K562 treated with DMSO at 1 percent for 12 hours (cell line): Measurements from ENCODE around the gene SMR3B. TPM values are rescaled to one million over a fixed set of nuclear protein-coding genes. Genes with fewer than 3 reads are reported as not detected.

ENCODE experiments used
- total RNA-seq: library from RNA; unstranded; fragments of 300-600 nt; gene quantifications from 2 replicates; pipeline ENCODE4 v1.2.3, GENCODE V29; 2022; ENCODE audit not compliant: insufficient read depth

The SMR3B gene
- not detected in 2 replicates for total RNA-seq

DNA sequence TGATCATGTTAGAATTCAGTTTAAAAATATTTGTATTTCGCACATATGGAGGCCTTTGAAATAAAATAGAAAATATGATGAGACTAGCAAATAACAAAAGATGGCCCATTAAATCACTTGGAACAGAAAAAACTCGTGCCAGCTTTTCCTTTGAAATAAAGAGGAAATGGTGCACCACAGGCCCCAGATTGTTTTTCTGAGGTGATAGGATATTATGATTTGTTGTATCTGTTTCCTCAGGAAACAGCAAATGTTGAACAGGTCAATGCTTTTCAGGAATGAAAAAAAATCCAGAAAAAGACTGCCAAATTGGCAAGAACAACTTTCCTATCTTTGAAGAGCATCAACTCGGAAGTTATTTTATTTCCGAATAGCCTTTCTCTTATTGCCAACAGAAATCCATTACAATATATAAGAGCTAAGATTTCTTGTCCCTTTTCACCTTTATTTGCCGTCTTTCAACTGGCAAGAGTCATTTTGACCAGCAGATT lies at the start of gene SMR3B:
Gene SMR3B, plus strand, starts transcription at position 441 of the 491 bp plus-strand sequence. CDS start 1,380 bp downstream, outside the sequence.

DNA sequence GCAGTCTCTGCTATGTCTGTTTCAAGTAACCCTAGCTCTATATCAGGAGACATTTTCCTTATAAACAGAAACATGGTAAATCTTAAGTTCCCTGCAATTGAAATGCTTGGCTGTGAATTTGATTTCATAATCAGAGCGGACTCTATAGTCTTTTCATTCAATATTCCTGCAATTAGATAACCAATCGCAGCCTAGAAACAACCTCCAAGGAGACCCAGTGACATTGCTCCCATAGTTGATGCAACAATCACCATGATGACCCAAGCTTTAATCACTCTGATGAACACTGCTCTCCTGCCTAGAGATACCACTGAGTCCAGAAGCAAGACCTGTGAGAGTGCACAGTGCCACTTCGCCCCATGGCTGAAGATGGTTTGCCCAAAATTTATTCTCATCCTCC lies 48.2 kb upstream of the SMR3B start, which contains the start of gene CABS1:
Gene CABS1, plus strand, starts transcription at position 301 of the 400 bp plus-strand sequence. Its CDS starts 59 bp downstream, at position 360.

DNA sequence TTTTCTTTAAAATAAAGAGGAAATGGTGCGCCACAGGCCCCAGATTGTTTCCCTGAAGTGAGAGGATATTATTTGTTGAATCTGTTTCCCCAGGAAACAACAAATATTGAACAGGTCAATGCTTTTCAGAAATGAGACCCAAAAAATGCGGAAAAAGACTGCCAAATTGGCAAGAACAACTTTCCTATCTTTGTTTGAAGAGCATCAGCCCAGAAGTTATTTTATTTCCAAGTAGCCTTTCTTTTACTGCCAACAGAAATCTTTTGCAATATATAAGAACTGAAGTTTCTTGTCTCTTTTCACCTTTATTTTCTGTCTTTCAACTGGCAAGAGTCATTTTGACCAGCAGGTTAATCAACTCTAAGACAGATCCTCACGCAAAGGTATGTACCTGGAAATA lies 22.5 kb upstream of the SMR3B start, which contains the start of gene SMR3A:
Gene SMR3A, plus strand, starts transcription at position 301 of the 400 bp plus-strand sequence. CDS start 1,356 bp downstream, outside the sequence.

DNA sequence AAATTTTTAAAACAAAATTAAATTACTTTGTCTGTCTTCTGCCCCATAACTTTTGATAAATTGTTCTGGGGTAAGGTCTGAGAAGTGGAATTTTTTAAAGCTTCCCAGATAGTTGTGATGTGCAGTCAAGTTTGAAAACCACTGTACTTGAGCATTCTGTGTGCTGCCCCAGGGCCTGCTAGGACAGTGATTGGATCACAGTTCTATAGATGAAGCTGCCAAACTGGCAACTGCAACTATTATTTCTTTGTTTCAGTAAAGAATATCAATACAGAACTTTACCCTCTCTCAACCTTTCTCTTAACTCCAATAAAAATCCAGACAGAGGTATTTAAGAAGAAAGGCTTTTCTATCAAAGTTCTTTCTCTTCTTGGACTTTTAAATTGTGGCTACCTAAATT lies 14.6 kb downstream of the SMR3B start, which contains the start of gene OPRPN:
Gene OPRPN, plus strand, starts transcription at position 361 of the 400 bp plus-strand sequence. CDS start 1,346 bp downstream, outside the sequence.

Other genes with a start within 250 kb of the SMR3B start
- gene PRR27, start 228.9 kb upstream of the SMR3B start, total RNA-seq, result not detected in 2 replicates
- gene ODAM, start 187.4 kb upstream of the SMR3B start, total RNA-seq, result not detected in 2 replicates
- gene FDCSP, start 157.0 kb upstream of the SMR3B start, total RNA-seq, result not detected in 2 replicates
- not detected in 2 replicates for gene CSN3, start 140.5 kb upstream of the SMR3B start, total RNA-seq
- not detected in 2 replicates for gene CABS1, start 48.1 kb upstream of the SMR3B start, total RNA-seq
- gene SMR3A, start 22.4 kb upstream of the SMR3B start, total RNA-seq, result not detected in 2 replicates
- gene OPRPN, start 14.8 kb downstream of the SMR3B start, total RNA-seq, result not detected in 2 replicates
- not detected in 2 replicates for gene MUC7, start 89.1 kb downstream of the SMR3B start, total RNA-seq
- gene AMTN, start 135.4 kb downstream of the SMR3B start, total RNA-seq, result not detected in 2 replicates
- not detected in 2 replicates for gene AMBN, start 209.1 kb downstream of the SMR3B start, total RNA-seq
- gene ENAM, start 245.6 kb downstream of the SMR3B start, total RNA-seq, result not detected in 2 replicates